Spleen (tissue), 11 donors: ENCODE data around the gene DTWD1. TPM values are rescaled to one million over a fixed set of nuclear protein-coding genes. Genes with fewer than 3 reads are reported as not detected.
A peak's percentile ranks its signal among the peaks of the same experiment; 100 is the strongest.

Experiments used
- DNase-seq: peaks from one replicate; pipeline ENCODE4 v3.0.0-alpha.2; 2020
- H3K27ac ChIP-seq, 8 donors: fragments of 200-600 bp; sonication (generic) in 7 of 8; 1 replicate in 4 of 8; 2 replicates in 4 of 8; pipeline versions ENCODE4 v1.5.0 to v1.8.0; 2016 to 2021; ENCODE audit warnings: inconsistent platforms in 4 of 8, mild to moderate bottlenecking in 4 of 8, moderate library complexity in 1 of 8
- H3K27me3 ChIP-seq, 7 donors: fragments of 200-600 bp; sonication (generic) in 6 of 7; replicated peaks in 1 of 7; 1 replicate in 4 of 7; 2 replicates in 3 of 7; pipeline versions ENCODE4 v1.5.0 to v1.8.0; 2016 to 2021; ENCODE audit warnings: inconsistent platforms in 3 of 7, mild to moderate bottlenecking in 1 of 7
- H3K36me3 ChIP-seq, 6 donors: fragments of 200-600 bp; sonication (generic) in 5 of 6; 1 replicate in 4 of 6; 2 replicates in 2 of 6; pipeline versions ENCODE4 v1.5.0 to v1.8.0; 2016 to 2021; ENCODE audit warnings: inconsistent platforms in 2 of 6
- H3K4me1 ChIP-seq, 6 donors: fragments of 200-600 bp; sonication (generic) in 5 of 6; 1 replicate in 3 of 6; 2 replicates in 3 of 6; pipeline versions ENCODE4 v1.5.0 to v1.8.0; 2016 to 2021; ENCODE audit warnings: inconsistent platforms in 3 of 6
- H3K4me3 ChIP-seq, 8 donors: fragments of 200-600 bp; sonication (generic) in 7 of 8; 1 replicate in 4 of 8; 2 replicates in 4 of 8; pipeline versions ENCODE4 v1.5.0 to v1.8.0; 2016 to 2021; ENCODE audit warnings: inconsistent platforms in 4 of 8, mild to moderate bottlenecking in 4 of 8, moderate library complexity in 2 of 8
- H3K9me3 ChIP-seq, 8 donors: fragments of 200-600 bp; sonication (generic) in 7 of 8; 1 replicate in 4 of 8; 2 replicates in 4 of 8; pipeline versions ENCODE4 v1.5.0 to v1.8.0; 2016 to 2021; ENCODE audit warnings: inconsistent platforms in 4 of 8
- POLR2A ChIP-seq, 3 donors: fragments of 450-650 bp; IDR thresholded peaks; one replicate each; pipeline ENCODE4 v1.5.1; 2017; ENCODE audit warnings: antibody characterized with exemption in 3 of 3, mild to moderate bottlenecking in 1 of 3
- POLR2AphosphoS5 ChIP-seq, 3 donors: sonication (generic); formaldehyde crosslinking; IDR thresholded peaks; one replicate each; pipeline ENCODE4 v1.5.1; 2017; ENCODE audit warnings: antibody characterized with exemption in 3 of 3
- WGBS, 5 donors: extraction: QIAGEN DNeasy Blood & Tissue Kit in 3 of 5; methylation state at CpG; one replicate each; pipeline versions ENCODE4 v1.1.5 to v1.1.7; 2013 to 2018; 5-methylcytosine and 5-hydroxymethylcytosine counted together
- intact Hi-C: fragments of 100-400 bp; cut with DNase I; formaldehyde crosslinking; loops from one replicate; pipeline ENCODE4 v1.15.0; 2023; ENCODE audit warnings: low total_unique reads
- polyA plus RNA-seq, 3 donors: library from polyadenylated mRNA; stranded (reverse); fragments of 200-250 nt; gene quantifications; one replicate each; pipeline ENCODE4 v1.2.1, GENCODE V29; 2013
- total RNA-seq, 7 donors: library from RNA; depleted of rRNA in 3 of 7; stranded (reverse); fragments of >200 nt in 3 of 7; fragmentation: NEBNext Ultra II Directional in 4 of 7; extraction: Animal tissue kit (Norgen Biotek cat#: 25700) in 4 of 7; gene quantifications; one replicate each; pipeline versions ENCODE4 v1.1.0 to v1.2.1, GENCODE V29; 2016 to 2021
- TF ChIP-seq, protein P1 (sequence below), 11 experiments: fragments of 200-600 bp in 7 of 11; fragments of 450-650 bp in 4 of 11; sonication (generic) in 4 of 11; IDR thresholded peaks in 8 of 11; conservative IDR thresholded peaks in 3 of 11; 1 replicate in 7 of 11; 2 replicates in 4 of 11; pipeline versions ENCODE4 v1.4.0 to v1.8.0; 2016 to 2021; ENCODE audit warnings: antibody characterized with exemption in 11 of 11, inconsistent platforms in 4 of 11, mild to moderate bottlenecking in 1 of 11
- donor health status: healthy with polysubstance abuse.
- donor health status: DM: no; HTN: no; CAD: no; lungs with moderate emphysema.
- donor health status: DM: no; HTN: no; CAD: no.
- donor health status: Bipolar disorder and iron deficiency.
- donor health status: healthy.
- donor health status: DM: no; HTN: no; CAD: no.
- donor health status: DM: yes; HTN: yes; CAD: no.

The DTWD1 gene
- total and polyA plus RNA-seq, 10 donors = 8.2 to 25.5 (median 17.0) TPM

DNA sequence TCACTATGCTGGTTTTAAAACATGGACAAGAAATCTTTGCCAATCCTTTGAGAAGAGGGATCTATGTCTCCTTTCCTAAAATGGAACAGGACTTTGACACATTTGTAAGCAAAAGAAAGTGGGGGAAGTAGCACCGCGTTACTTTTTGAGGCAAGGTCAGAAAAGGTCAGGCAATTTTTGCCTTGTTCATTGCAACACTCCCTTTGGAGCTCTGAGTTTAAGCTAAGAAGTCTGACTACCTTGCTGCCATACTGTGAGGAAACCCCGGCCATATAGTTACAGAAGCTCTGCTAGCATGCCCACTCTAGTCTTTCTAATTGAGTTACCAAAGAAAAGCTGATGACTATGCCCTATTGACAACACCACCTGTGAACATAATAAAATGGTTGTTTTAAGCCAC is 1.6 kb upstream of the DTWD1 start:
- Histone ChIP-seq H3K4me3 (peak overlapping the region in 1 of 8 donors; percentile 77), H3K4me1 (peaks cover 11 to 43% (median 28%) of the 10 kb centered on the region in 6 donors), H3K27ac (no peak overlapping the region), H3K9me3 (peaks cover 5 to 29% (median 25%) of the 10 kb centered on the region in 8 donors), H3K36me3 (peaks cover 0 to 14% (median 0%) of the 10 kb centered on the region in 6 donors), H3K27me3 (no peaks in the 10 kb centered on the region)
- TF ChIP-seq, protein P1, sequence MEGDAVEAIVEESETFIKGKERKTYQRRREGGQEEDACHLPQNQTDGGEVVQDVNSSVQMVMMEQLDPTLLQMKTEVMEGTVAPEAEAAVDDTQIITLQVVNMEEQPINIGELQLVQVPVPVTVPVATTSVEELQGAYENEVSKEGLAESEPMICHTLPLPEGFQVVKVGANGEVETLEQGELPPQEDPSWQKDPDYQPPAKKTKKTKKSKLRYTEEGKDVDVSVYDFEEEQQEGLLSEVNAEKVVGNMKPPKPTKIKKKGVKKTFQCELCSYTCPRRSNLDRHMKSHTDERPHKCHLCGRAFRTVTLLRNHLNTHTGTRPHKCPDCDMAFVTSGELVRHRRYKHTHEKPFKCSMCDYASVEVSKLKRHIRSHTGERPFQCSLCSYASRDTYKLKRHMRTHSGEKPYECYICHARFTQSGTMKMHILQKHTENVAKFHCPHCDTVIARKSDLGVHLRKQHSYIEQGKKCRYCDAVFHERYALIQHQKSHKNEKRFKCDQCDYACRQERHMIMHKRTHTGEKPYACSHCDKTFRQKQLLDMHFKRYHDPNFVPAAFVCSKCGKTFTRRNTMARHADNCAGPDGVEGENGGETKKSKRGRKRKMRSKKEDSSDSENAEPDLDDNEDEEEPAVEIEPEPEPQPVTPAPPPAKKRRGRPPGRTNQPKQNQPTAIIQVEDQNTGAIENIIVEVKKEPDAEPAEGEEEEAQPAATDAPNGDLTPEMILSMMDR (IDR thresholded peaks at IDR 0.05 in 8 of 11, conservative IDR thresholded peaks at IDR 0.05 in 3 of 11) = no peak
- TF ChIP-seq POLR2A (IDR thresholded peaks at IDR 0.05) = no peak
- no peak for TF ChIP-seq POLR2AphosphoS5 (IDR thresholded peaks at IDR 0.05)
- 84 to 91% (median 87%) methylated on average over 3 of the region's 3 CpGs for WGBS, 5 donors
- DNase-seq = no peak
- intact Hi-C loops = no loop called here

DNA sequence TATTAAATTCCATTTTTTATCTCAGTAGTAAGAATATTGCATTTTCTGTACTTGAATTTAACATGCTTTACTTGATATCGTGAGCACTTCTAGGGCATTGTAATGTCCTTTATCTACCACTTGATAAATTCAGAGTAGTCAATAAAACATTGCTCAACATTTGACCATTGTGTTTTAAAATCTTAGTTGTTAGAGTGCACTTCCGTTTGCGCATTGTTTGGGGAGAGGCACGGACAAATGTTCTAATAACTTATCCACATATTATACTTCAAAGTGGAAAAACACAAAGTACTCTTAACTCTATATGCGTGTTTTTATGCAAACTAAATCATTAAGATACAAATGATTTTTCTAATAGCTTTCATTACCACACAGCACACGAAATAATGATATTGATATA is 649 bp upstream of the DTWD1 start:
- peaks cover 11 to 43% (median 28%) of the 10 kb centered on the region in 6 donors for H3K4me1 ChIP-seq
- DNase-seq = no peak
- 2 to 5% (median 3%) methylated on average over 6 of the region's 6 CpGs for WGBS, 5 donors
- peaks cover 0 to 29% (median 24%) of the 10 kb centered on the region in 8 donors for H3K9me3 ChIP-seq
- H3K27ac ChIP-seq = peak overlapping the region; percentile 83 to 94 (median 90)
- peak overlapping the region; percentile 46 to 77 (median 63) for H3K4me3 ChIP-seq
- H3K27me3 ChIP-seq = no peaks in the 10 kb centered on the region
- TF ChIP-seq, protein P1 (IDR thresholded peaks at IDR 0.05 in 8 of 11, conservative IDR thresholded peaks at IDR 0.05 in 3 of 11) = peak in 3 of 11 experiments; percentile 6 to 25 (median 11)
- TF ChIP-seq POLR2A (IDR thresholded peaks at IDR 0.05) = no peak
- no peak for TF ChIP-seq POLR2AphosphoS5 (IDR thresholded peaks at IDR 0.05)
- intact Hi-C loops = no loop called here
- H3K36me3 ChIP-seq = peaks cover 0 to 12% (median 2%) of the 10 kb centered on the region in 6 donors

DNA sequence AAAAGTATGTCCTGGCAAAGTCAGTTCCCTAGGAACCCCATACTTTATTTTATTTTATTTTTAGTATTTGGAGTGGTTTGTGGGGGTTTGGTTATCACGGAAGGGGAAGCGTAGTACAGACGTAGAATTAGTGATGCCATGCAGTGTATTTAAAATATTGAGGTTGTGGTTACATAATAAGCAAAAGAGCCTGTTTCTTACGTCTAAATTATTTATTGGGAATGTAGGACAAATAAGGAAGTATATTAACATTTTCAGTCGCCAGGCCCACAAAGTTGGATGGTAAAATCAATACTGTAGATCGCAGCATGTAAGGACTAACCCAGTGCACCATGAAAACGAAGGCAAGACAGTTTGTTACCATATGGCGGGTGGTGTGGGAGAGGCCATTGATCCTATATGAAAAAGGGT is 558 bp downstream of the DTWD1 start:
- DNase-seq = no peak
- intact Hi-C loops = no loop called here
- 8 to 16% (median 12%) methylated on average over 8 of the region's 8 CpGs for WGBS, 5 donors

DNA sequence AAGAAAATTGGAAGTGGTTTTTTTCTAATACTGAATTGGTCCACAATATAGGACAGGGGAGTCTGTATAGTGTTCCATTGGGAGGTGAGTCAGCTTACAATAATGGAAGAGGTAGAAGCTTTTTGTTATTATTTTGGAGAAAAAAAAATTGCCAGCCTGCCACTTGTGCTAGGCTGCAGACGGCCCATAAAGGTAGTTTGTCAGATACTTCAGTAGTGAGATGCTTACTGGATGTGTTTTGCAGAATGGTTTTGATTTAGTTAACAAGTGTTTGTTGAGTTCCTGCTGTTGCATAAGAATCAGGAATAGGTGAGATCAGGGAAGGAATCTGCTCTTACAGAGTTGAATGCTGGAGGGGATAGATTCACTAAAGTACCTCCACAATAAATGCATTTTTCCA is 1.0 kb downstream of the DTWD1 start:
- H3K9me3 ChIP-seq = peaks cover 0 to 25% (median 19%) of the 10 kb centered on the region in 8 donors
- no peaks in the 10 kb centered on the region for H3K27me3 ChIP-seq
- TF ChIP-seq POLR2AphosphoS5 (IDR thresholded peaks at IDR 0.05) (no peak), POLR2A (IDR thresholded peaks at IDR 0.05) (no peak)
- TF ChIP-seq, protein P1 (IDR thresholded peaks at IDR 0.05 in 8 of 11, conservative IDR thresholded peaks at IDR 0.05 in 3 of 11) = no peak
- intact Hi-C loops = no loop called here
- H3K36me3 ChIP-seq = peaks cover 0 to 25% (median 12%) of the 10 kb centered on the region in 6 donors
- H3K27ac ChIP-seq = peak overlapping the region in 4 of 8 donors; percentile 87 to 93 (median 90)
- no peak for DNase-seq
- peaks cover 11 to 43% (median 28%) of the 10 kb centered on the region in 6 donors for H3K4me1 ChIP-seq
- H3K4me3 ChIP-seq = peak overlapping the region in 7 of 8 donors; percentile 57 to 77 (median 65)
- 45 to 75% (median 59%) methylated on average over 1 of the region's 1 CpG for WGBS, 5 donors

More for the DNA sequence above, 558 bp downstream of the DTWD1 start:
- TF ChIP-seq, protein P1 (IDR thresholded peaks at IDR 0.05 in 8 of 11, conservative IDR thresholded peaks at IDR 0.05 in 3 of 11) = no peak
- TF ChIP-seq POLR2A (IDR thresholded peaks at IDR 0.05) (no peak), POLR2AphosphoS5 (IDR thresholded peaks at IDR 0.05) (no peak)
- Histone ChIP-seq H3K9me3 (peaks cover 0 to 28% (median 23%) of the 10 kb centered on the region in 8 donors), H3K36me3 (peaks cover 0 to 20% (median 12%) of the 10 kb centered on the region in 6 donors), H3K4me3 (peak overlapping the region; percentile 57 to 77 (median 64)), H3K4me1 (peaks cover 11 to 43% (median 28%) of the 10 kb centered on the region in 6 donors), H3K27me3 (no peaks in the 10 kb centered on the region), H3K27ac (peak overlapping the region; percentile 83 to 94 (median 90))
